OCI-LY1 (cell line): ENCODE measurements around the gene MVB12A.

Source experiments
- H2AFZ ChIP-seq: fragments of 200-600 bp; sonication (generic), shearing (Covaris generic); 2 replicates; pipeline ENCODE4 v1.6.0; 2014; ENCODE audit warnings: antibody characterized with exemption, mild to moderate bottlenecking, low read length
- H3F3A ChIP-seq: fragments of 200-600 bp; sonication (generic), shearing (Covaris generic); 2 replicates; pipeline ENCODE4 v1.6.0; 2014; ENCODE audit warnings: mild to moderate bottlenecking, antibody characterized with exemption, low read length, moderate library complexity; ENCODE audit not compliant: insufficient read depth
- H3K27ac ChIP-seq: fragments of 200-600 bp; sonication (generic); 2 replicates; pipeline ENCODE4 v1.5.1; 2014; ENCODE audit warnings: low read length, mixed run types, mild to moderate bottlenecking, low read depth; ENCODE audit not compliant: poor library complexity, severe bottlenecking
- H3K27me3 ChIP-seq: fragments of 200-600 bp; sonication (generic); 2 replicates; pipeline ENCODE4 v1.6.0; 2014; ENCODE audit warnings: antibody characterized with exemption, mild to moderate bottlenecking, low read length, moderate library complexity; ENCODE audit not compliant: insufficient read depth
- H3K36me3 ChIP-seq: fragments of 200-600 bp; sonication (generic); 2 replicates; pipeline ENCODE4 v1.6.1; 2014; ENCODE audit warnings: mild to moderate bottlenecking, antibody characterized with exemption, low read length, moderate library complexity, mixed read lengths; ENCODE audit not compliant: insufficient read depth
- H3K4me1 ChIP-seq: fragments of 200-600 bp; sonication (generic); 2 replicates; pipeline ENCODE4 v1.5.1; 2014; ENCODE audit warnings: mild to moderate bottlenecking, low read length, moderate library complexity; ENCODE audit not compliant: insufficient read depth, severe bottlenecking
- H3K4me2 ChIP-seq: fragments of 200-600 bp; sonication (generic), shearing (Covaris generic); 2 replicates; pipeline ENCODE4 v1.6.1; 2014; ENCODE audit warnings: low read length
- H3K4me3 ChIP-seq: fragments of 200-600 bp; sonication (generic); 2 replicates; pipeline ENCODE4 v1.5.1; 2014; ENCODE audit warnings: low read length, low read depth, mild to moderate bottlenecking, mixed read lengths; ENCODE audit not compliant: poor library complexity, severe bottlenecking
- H3K79me2 ChIP-seq: fragments of 200-600 bp; shearing (Covaris generic); 2 replicates; pipeline ENCODE4 v1.6.1; 2016; ENCODE audit warnings: mixed run types, low read length, mixed read lengths; ENCODE audit not compliant: insufficient read depth
- H3K9ac ChIP-seq: fragments of 200-600 bp; sonication (generic), shearing (Covaris generic); 2 replicates; pipeline ENCODE4 v1.6.1; 2014; ENCODE audit warnings: mild to moderate bottlenecking, low read length, mixed read lengths
- H3K9me2 ChIP-seq: fragments of 200-600 bp; sonication (generic), shearing (Covaris generic); 2 replicates; pipeline ENCODE4 v1.6.1; 2014; ENCODE audit warnings: low read depth, mild to moderate bottlenecking, low read length, mixed read lengths
- H3K9me3 ChIP-seq: fragments of 200-600 bp; shearing (Covaris generic); 2 replicates; pipeline ENCODE4 v1.6.1; 2014; ENCODE audit warnings: low read length, mixed read lengths
- H4K20me1 ChIP-seq: fragments of 200-600 bp; sonication (generic), shearing (Covaris generic); 2 replicates; pipeline ENCODE4 v1.6.0; 2016; ENCODE audit warnings: mild to moderate bottlenecking, low read length; ENCODE audit not compliant: insufficient read depth
- EZH2 ChIP-seq: fragments of 200-600 bp; sonication (generic), shearing (Covaris generic); IDR thresholded peaks from 2 replicates; pipeline ENCODE4 v1.8.0; 2017; ENCODE audit warnings: borderline replicate concordance, mixed run types, mild to moderate bottlenecking, antibody characterized with exemption, low read length, moderate library complexity, mixed read lengths
- TF ChIP-seq, protein P1 (sequence below): fragments of 200-600 bp; sonication (generic), shearing (Covaris generic); IDR thresholded peaks from 2 replicates; pipeline ENCODE4 v1.5.1; 2017; ENCODE audit warnings: mild to moderate bottlenecking, antibody characterized with exemption, low read length, moderate library complexity, mixed read lengths

MVB12A gene

DNA sequence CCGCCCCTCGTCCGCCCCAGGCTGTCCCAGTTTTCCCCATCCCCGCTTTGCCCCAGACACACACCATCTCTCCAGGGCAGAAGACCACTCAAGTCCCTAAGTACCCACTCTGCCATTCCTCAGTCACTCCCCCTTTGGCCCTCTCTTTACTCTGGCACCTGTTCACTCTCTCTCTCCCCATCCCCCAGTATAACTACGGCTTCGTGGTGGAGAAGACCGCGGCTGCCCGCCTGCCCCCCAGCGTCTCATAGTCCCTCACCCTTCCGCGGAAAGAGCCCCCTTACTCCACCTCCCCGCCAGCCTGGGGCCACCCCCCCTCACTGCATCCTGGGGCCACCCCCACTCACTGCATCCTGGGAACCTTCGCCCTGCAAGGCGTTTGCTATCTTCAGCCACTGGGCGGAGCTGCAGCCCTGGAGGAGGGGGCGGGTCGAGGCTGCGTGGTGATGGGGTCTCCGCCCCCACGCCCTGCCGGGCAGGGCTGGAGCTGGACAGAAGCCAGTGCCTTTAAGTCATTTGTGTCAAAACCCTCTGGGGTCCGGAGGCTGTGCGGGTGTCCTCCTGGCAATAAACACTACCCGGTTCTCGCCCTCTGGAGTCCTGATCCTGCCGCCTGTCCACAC is 5.0 kb downstream of the MVB12A start:
- Histone ChIP-seq H4K20me1 (no peaks in the 10 kb centered on the region), H3K9me2 (no peaks in the 10 kb centered on the region), H3F3A (no peaks in the 10 kb centered on the region), H3K79me2 (no peaks in the 10 kb centered on the region), H3K27me3 (no peaks in the 10 kb centered on the region; the same call in 1 of the 2 replicates), H3K4me2 (peak overlapping the region; percentile 39; the same call in 1 of the 2 replicates), H3K4me3 (peak overlapping the region; percentile 18), H3K27ac (no peak overlapping the region), H2AFZ (no peak overlapping the region), H3K4me1 (peaks cover 26% of the 10 kb centered on the region), H3K36me3 (no peaks in the 10 kb centered on the region), H3K9me3 (no peaks in the 10 kb centered on the region), H3K9ac (no peak overlapping the region)
- TF ChIP-seq EZH2 = no peak
- TF ChIP-seq, protein P1, sequence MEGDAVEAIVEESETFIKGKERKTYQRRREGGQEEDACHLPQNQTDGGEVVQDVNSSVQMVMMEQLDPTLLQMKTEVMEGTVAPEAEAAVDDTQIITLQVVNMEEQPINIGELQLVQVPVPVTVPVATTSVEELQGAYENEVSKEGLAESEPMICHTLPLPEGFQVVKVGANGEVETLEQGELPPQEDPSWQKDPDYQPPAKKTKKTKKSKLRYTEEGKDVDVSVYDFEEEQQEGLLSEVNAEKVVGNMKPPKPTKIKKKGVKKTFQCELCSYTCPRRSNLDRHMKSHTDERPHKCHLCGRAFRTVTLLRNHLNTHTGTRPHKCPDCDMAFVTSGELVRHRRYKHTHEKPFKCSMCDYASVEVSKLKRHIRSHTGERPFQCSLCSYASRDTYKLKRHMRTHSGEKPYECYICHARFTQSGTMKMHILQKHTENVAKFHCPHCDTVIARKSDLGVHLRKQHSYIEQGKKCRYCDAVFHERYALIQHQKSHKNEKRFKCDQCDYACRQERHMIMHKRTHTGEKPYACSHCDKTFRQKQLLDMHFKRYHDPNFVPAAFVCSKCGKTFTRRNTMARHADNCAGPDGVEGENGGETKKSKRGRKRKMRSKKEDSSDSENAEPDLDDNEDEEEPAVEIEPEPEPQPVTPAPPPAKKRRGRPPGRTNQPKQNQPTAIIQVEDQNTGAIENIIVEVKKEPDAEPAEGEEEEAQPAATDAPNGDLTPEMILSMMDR = peak; percentile 66

DNA sequence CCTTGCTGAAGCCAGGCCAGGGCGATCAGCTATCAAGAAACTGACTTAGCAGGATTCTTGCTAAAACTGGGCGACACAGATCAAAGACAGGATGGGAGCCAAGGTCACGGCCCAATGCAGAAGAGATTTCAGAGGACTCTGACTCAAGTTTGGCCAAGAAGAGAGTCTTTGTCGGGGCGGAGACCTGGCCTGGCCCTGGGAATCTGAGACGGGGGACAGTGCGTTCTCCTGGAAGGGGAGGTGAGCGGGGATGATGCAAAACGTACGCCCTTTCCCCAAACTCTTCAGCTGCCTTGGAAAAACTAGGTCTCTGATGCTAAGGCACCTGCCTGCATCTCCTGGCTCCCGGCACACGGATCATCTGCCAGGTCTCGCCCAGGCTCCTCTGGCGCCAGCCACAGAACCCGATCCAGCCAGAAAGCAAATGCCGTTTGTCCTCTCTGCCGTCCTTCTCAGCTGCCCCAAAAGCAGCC is 9.8 kb downstream of the MVB12A start:
- Histone ChIP-seq H3K9me3 (no peaks in the 10 kb centered on the region), H3K4me2 (no peak overlapping the region), H3K79me2 (no peaks in the 10 kb centered on the region), H3K36me3 (no peaks in the 10 kb centered on the region), H2AFZ (no peak overlapping the region), H3K27ac (no peak overlapping the region), H3K4me1 (peaks cover 10% of the 10 kb centered on the region), H3K4me3 (no peak overlapping the region), H4K20me1 (no peaks in the 10 kb centered on the region), H3K9ac (no peak overlapping the region), H3F3A (no peaks in the 10 kb centered on the region), H3K27me3 (no peaks in the 10 kb centered on the region; the same call in 1 of the 2 replicates), H3K9me2 (no peaks in the 10 kb centered on the region)
- TF ChIP-seq EZH2 = no peak
- TF ChIP-seq, protein P1 = no peak

DNA sequence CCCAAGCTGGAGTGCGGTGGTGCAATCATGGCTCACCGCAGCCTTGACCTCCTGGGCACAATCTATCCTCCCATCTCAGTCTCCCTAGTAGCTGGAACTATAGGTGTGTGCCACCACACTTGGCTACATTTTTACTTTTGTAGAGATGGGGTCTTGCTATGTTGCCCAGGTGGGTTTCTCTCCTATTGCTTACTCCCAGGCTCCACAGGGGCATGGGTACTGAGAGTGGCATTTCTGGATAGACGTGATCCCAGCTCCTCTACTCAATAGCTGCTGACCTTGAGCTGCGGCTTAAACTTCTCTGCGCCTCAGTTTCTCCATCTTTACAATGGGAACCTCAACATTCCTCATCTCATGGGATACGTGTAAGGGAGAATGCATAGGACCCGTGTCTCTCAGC is 11.6 kb downstream of the MVB12A start:
- Histone ChIP-seq H2AFZ (no peak overlapping the region), H3K9ac (no peak overlapping the region), H3K4me3 (no peak overlapping the region), H3K9me2 (no peaks in the 10 kb centered on the region), H4K20me1 (no peaks in the 10 kb centered on the region), H3K36me3 (no peaks in the 10 kb centered on the region), H3F3A (no peaks in the 10 kb centered on the region), H3K79me2 (no peaks in the 10 kb centered on the region), H3K27me3 (peaks cover 3% of the 10 kb centered on the region; the same call in 1 of the 2 replicates), H3K4me2 (no peak overlapping the region), H3K27ac (no peak overlapping the region), H3K4me1 (no peaks in the 10 kb centered on the region), H3K9me3 (no peaks in the 10 kb centered on the region)
- TF ChIP-seq, protein P1 = no peak
